OCI-LY3 (cell line): Measurements from ENCODE around the gene SKOR1.

Experiments used
- CTCF ChIP-seq: fragments of 200-600, 300-600 bp; sonication (generic); IDR thresholded peaks from 2 replicates; pipeline ENCODE4 v1.5.1; 2014; ENCODE audit warnings: antibody characterized with exemption, low read length, low read depth
- EZH2phosphoT487 ChIP-seq: fragments of 200-600 bp; shearing (Covaris generic); IDR thresholded peaks from 2 replicates; pipeline ENCODE4 v1.6.1; 2018; ENCODE audit warnings: antibody characterized with exemption, mixed run types, low read depth

DNA sequence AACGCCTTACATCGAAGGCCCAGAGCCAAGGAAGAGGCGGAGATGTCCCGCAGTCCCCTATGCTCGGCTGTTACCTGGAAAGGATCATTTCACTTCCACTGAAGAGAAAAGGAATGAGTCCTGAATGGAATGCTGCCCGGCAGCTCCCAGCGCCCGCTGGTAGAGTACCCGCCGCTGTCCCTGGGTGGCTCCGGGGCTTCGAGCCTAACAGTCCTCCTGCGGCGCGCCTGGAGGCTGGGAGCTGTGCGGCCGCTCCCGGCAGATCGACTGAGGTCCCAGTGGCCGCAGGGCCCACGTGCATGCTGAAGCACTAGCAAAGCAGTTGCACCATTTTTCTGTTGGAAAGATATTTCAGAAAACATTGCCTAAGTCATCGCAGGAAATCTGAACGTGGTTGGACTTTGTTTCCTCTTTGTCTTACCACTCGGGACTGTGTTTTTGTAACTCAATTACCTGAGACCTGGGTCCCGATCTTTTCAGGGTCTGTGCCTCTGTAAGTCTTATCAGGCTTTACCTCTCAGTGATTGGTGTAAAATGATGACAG lies 13.6 kb downstream of the SKOR1 start:
- TF ChIP-seq CTCF (no peak), EZH2phosphoT487 (no peak)
